NB4 (cell line): Measurements from ENCODE around the gene GALNTL6.

Experiments used
- DNase-seq: peaks from one replicate; pipeline ENCODE4 v3.0.0; 2010; ENCODE audit warnings: low read depth
- H3K4me3 ChIP-seq: one replicate; pipeline ENCODE4 v1.5.1; 2011; ENCODE audit warnings: mild to moderate bottlenecking, low read depth, low read length, moderate library complexity
- MAX ChIP-seq: IDR thresholded peaks from 2 replicates; pipeline ENCODE4 v1.6.1; 2011; ENCODE audit warnings: low read depth, low read length
- MYC ChIP-seq: IDR thresholded peaks from 2 replicates; pipeline ENCODE4 v1.6.1; 2011; ENCODE audit warnings: low read depth, low read length
- POLR2A ChIP-seq: IDR thresholded peaks from 2 replicates; pipeline ENCODE4 v1.6.1; 2011; ENCODE audit warnings: mild to moderate bottlenecking; ENCODE audit not compliant: insufficient read length; ENCODE audit errors: extremely low read depth
- TF ChIP-seq, protein P1 (sequence below): IDR thresholded peaks from one replicate; pipeline ENCODE4 v1.5.1; 2012; ENCODE audit warnings: low read depth, low read length

Gene GALNTL6

DNA sequence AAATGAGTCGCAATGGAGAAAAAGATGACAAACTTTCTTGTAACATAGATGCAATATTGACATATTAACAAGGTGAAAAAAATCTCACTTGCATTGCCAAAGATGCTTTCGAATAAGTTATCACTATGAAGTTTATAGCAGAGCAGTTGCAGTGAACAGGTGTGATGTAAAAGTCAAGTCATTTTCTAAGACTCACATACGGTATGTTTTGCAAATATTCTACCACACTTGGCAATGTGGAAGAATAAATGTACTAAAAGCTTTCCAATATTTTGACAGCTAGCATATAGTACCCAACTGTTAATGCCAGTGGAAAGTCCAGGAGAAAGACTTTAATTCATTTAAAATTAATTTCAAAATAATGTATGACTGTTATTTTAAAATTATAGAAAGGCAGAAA lies 76.5 kb downstream of the GALNTL6 start:
- no peak for DNase-seq
- H3K4me3 ChIP-seq = no peak overlapping the region
- no peak for TF ChIP-seq MAX
- TF ChIP-seq, protein P1, sequence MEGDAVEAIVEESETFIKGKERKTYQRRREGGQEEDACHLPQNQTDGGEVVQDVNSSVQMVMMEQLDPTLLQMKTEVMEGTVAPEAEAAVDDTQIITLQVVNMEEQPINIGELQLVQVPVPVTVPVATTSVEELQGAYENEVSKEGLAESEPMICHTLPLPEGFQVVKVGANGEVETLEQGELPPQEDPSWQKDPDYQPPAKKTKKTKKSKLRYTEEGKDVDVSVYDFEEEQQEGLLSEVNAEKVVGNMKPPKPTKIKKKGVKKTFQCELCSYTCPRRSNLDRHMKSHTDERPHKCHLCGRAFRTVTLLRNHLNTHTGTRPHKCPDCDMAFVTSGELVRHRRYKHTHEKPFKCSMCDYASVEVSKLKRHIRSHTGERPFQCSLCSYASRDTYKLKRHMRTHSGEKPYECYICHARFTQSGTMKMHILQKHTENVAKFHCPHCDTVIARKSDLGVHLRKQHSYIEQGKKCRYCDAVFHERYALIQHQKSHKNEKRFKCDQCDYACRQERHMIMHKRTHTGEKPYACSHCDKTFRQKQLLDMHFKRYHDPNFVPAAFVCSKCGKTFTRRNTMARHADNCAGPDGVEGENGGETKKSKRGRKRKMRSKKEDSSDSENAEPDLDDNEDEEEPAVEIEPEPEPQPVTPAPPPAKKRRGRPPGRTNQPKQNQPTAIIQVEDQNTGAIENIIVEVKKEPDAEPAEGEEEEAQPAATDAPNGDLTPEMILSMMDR = no peak
- TF ChIP-seq POLR2A = no peak
- no peak for TF ChIP-seq MYC

DNA sequence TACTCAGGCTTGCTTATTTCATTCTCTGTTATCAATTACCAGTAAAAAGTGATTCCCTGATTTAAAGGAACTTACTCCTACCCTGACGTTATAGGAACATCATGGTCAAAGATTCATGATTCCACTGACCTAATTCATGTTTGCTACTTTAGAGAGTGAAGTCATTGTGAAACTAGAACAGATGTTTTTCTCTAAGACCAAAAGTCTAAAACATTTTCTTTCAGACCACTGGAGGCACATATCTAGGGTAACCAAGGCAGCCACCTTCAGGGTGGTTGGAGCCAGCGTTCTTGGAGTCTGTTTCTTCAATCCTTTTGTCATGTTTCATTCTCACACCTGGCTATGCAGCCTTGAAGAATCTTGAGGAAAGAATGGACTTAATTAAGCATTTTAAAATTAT lies 77.8 kb downstream of the GALNTL6 start:
- H3K4me3 ChIP-seq = no peak overlapping the region
- no peak for TF ChIP-seq MYC
- TF ChIP-seq MAX = no peak
- TF ChIP-seq, protein P1 = no peak
- TF ChIP-seq POLR2A = no peak
- no peak for DNase-seq

DNA sequence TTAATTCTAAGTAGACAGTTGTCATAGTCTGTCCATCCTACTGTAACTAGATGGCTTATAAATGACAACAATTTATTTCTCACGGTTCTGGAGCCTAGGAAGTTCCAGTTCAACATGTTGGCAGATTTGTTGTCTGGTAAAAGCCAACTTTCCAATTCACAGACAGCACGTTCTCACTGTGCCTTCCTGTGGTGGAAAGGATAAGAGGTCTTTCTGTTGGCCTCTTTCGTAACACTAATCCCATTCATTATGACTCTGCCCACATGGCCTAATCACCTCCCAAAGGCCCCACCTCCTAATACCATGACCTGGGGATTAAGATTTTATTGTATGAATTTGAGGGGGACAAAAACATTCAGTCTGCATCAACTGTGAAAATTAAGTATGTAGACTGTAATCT lies 83.2 kb downstream of the GALNTL6 start:
- no peak overlapping the region for H3K4me3 ChIP-seq
- no peak for DNase-seq
- TF ChIP-seq MYC = no peak
- TF ChIP-seq, protein P1 = no peak
- TF ChIP-seq MAX = no peak
- no peak for TF ChIP-seq POLR2A

DNA sequence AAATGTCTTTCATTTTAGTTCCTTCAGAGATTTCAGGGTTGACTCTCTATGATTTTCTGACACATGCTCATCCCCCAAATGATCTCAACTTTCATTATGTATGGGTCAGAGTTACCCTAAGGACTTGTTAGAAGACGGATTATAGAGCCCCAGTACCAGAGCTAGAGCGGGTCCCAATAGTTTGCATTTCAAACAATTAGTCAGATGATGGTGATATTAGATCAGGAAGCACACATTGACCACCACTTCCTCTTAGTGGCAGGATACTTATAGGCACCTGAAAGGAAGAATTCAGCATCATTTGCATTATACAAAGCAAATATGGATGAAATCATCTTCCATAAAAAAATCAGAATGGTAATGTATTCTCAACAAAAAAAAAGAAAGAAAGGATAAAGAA lies 106.1 kb downstream of the GALNTL6 start:
- no peak overlapping the region for H3K4me3 ChIP-seq
- TF ChIP-seq POLR2A (no peak), MYC (no peak), MAX (no peak)
- TF ChIP-seq, protein P1 = no peak
- no peak for DNase-seq

GRCh38 chr4:171920901-171921300 lies 107.7 kb downstream of the GALNTL6 start:
- no peak for TF ChIP-seq POLR2A
- no peak for TF ChIP-seq MAX
- no peak for TF ChIP-seq MYC
- TF ChIP-seq, protein P1 = no peak
- H3K4me3 ChIP-seq = no peak overlapping the region
- DNase-seq = no peak

DNA sequence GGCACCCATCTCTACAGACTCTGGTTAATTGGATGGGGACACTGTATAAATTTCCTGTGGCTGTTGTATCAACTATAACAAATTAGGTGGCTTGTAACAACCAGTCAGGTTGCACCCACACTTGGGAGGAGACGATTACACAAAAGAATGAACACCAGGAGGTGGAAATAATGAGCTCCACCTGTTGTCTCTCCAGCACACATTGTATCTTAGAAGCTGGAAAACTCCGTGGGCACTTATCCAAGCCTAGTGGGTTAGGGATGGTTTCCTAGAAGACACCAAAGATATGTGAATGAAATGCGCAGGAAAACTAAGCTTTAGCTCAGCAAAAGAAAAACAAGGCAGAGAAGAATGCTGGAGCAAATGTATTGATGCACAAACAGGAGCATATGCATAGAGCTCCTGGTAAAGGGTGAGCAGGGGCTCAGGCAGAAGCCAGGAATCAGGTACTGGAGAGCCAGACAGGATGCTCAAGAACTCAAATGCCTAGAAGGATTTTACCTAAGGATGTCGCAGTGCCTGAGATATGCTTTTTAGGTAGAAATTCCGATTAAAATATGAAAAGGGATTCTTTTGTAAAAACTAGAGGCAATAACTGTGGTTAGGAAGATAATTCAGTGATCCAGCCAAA lies 111.7 kb downstream of the GALNTL6 start:
- no peak for TF ChIP-seq MYC
- DNase-seq = no peak
- no peak overlapping the region for H3K4me3 ChIP-seq
